Lower lobe of right lung (tissue), 2 donors: ENCODE measurements around the gene TINAGL1. TPM values are rescaled to one million over a fixed set of nuclear protein-coding genes. Genes with fewer than 3 reads are reported as not detected.
A peak's percentile ranks its signal among the peaks of the same experiment; 100 is the strongest.

ENCODE experiments used
- ATAC-seq, 2 donors: fragments of 200-7000 bp; cut with Tn5 transposase; one replicate each; pipeline ENCODE4 v1.9.1; 2020 to 2022; ENCODE audit warnings: mild to moderate bottlenecking in 2 of 2, moderate library complexity in 2 of 2
- DNase-seq: peaks from one replicate; pipeline ENCODE4 v3.0.0-alpha.2; 2020
- H3K27ac ChIP-seq: fragments of 200-600 bp; one replicate; pipeline ENCODE4 v1.8.0; 2022
- H3K27me3 ChIP-seq: fragments of 200-600 bp; one replicate; pipeline ENCODE4 v1.8.0; 2022; ENCODE audit warnings: low read depth
- H3K36me3 ChIP-seq: fragments of 200-600 bp; one replicate; pipeline ENCODE4 v1.8.0; 2022; ENCODE audit warnings: mild to moderate bottlenecking
- H3K4me1 ChIP-seq: fragments of 200-600 bp; one replicate; pipeline ENCODE4 v1.8.0; 2022
- H3K4me3 ChIP-seq: fragments of 200-600 bp; one replicate; pipeline ENCODE4 v1.8.0; 2022; ENCODE audit warnings: mild to moderate bottlenecking
- H3K9me3 ChIP-seq: fragments of 200-600 bp; one replicate; pipeline ENCODE4 v1.8.0; 2022
- CTCF ChIP-seq: fragments of 200-600 bp; IDR thresholded peaks from one replicate; pipeline ENCODE4 v1.8.0; 2022; ENCODE audit warnings: antibody characterized with exemption, mild to moderate bottlenecking
- intact Hi-C: fragments of 100-400 bp; cut with DNase I; formaldehyde crosslinking; loops from one replicate; pipeline ENCODE4 v1.11.0; 2022
- total RNA-seq: library from RNA; stranded (reverse); fragmentation: NEBNext Ultra II Directional; extraction: Animal tissue kit (Norgen Biotek cat#: 25700); gene quantifications from one replicate; pipeline ENCODE4 v1.2.1, GENCODE V29; 2021
- donor health status: DM: no; HTN: yes; CAD: no; lungs with severe emphysema.

The TINAGL1 gene
- total RNA-seq, 1 donor from 2014 or later: 64.5 TPM

GRCh38 chr1:31602081-31602480, 25.8 kb downstream of the TINAGL1 start:
- intact Hi-C loops: no loop called here

GRCh38 chr1:31605908-31606427, 29.7 kb downstream of the TINAGL1 start:
- Histone ChIP-seq H3K36me3 (no peaks in the 10 kb centered on the region), H3K27me3 (no peaks in the 10 kb centered on the region), H3K9me3 (no peaks in the 10 kb centered on the region), H3K4me1 (no peaks in the 10 kb centered on the region), H3K27ac (no peak overlapping the region), H3K4me3 (no peak overlapping the region)
- ATAC-seq (peak; percentile 21 to 72), DNase-seq (no peak)
- TF ChIP-seq CTCF: no peak
- intact Hi-C loops: no loop called here

More at GRCh38 chr1:31602081-31602480, 25.8 kb downstream of the TINAGL1 start:
- Histone ChIP-seq H3K4me3 (no peak overlapping the region), H3K27ac (no peak overlapping the region), H3K27me3 (no peaks in the 10 kb centered on the region), H3K4me1 (no peaks in the 10 kb centered on the region), H3K36me3 (no peaks in the 10 kb centered on the region), H3K9me3 (no peaks in the 10 kb centered on the region)
- no peak for DNase-seq
- no peak for TF ChIP-seq CTCF
- ATAC-seq: no peak

GRCh38 chr1:31607360-31607759, 31.0 kb downstream of the TINAGL1 start:
- no peak for TF ChIP-seq CTCF
- no peaks in the 10 kb centered on the region for H3K4me1 ChIP-seq
- H3K9me3 ChIP-seq: no peaks in the 10 kb centered on the region
- no peaks in the 10 kb centered on the region for H3K27me3 ChIP-seq
- no peak overlapping the region for H3K4me3 ChIP-seq
- intact Hi-C loops: no loop called here
- DNase-seq: no peak
- H3K27ac ChIP-seq: no peak overlapping the region
- ATAC-seq: no peak
- no peaks in the 10 kb centered on the region for H3K36me3 ChIP-seq

GRCh38 chr1:31609514-31610118, 33.3 kb downstream of the TINAGL1 start:
- Histone ChIP-seq H3K27ac (no peak overlapping the region), H3K36me3 (no peaks in the 10 kb centered on the region), H3K4me3 (no peak overlapping the region), H3K9me3 (no peaks in the 10 kb centered on the region), H3K27me3 (no peaks in the 10 kb centered on the region), H3K4me1 (no peaks in the 10 kb centered on the region)
- no peak for DNase-seq
- no peak for ATAC-seq
- no peak for TF ChIP-seq CTCF
- intact Hi-C loops: no loop called here

- Histone ChIP-seq H3K9me3 (no peaks in the 10 kb centered on the region), H3K4me1 (peaks cover 12% of the 10 kb centered on the region), H3K27me3 (peaks cover 19% of the 10 kb centered on the region), H3K36me3 (no peaks in the 10 kb centered on the region), H3K4me3 (no peak overlapping the region), H3K27ac (no peak overlapping the region)
- intact Hi-C loops: no loop called here
- ATAC-seq (no peak), DNase-seq (no peak)
- TF ChIP-seq CTCF: no peak
Measured at GRCh38 chr1:31614414-31615005, 38.2 kb downstream of the TINAGL1 start.
